HCT116 (cell line): ENCODE results near the gene TTC23. TPM values are rescaled to one million over a fixed set of nuclear protein-coding genes. Genes with fewer than 3 reads are reported as not detected.
A peak's percentile ranks its signal among the peaks of the same experiment; 100 is the strongest.

Source experiments
- ATAC-seq: fragments of 200-7000 bp; cut with Tn5 transposase; 2 replicates; pipeline ENCODE4 v1.9.1; 2020; ENCODE audit warnings: mild to moderate bottlenecking, moderate library complexity
- BruUV-seq: library from RNA; stranded (reverse); fragments of 400-500 nt; replicated peaks from 2 replicates; lab custom pipeline; 2021; lab: Mats Ljungman, UMichigan
- CTCF ChIA-PET: fragments of 300-600 bp; sonication (Branson Sonifier 250); formaldehyde crosslinking; loops from one replicate; lab custom pipeline; 2021; ENCODE audit warnings: antibody characterized with exemption; lab: Charles Lee
- POLR2A ChIA-PET: fragments of 300-600, 350-600 bp; sonication (Branson Sonifier 250); formaldehyde crosslinking; loops from one replicate; lab custom pipeline; 2021; ENCODE audit warnings: antibody characterized with exemption; lab: Charles Lee
- RAD21 ChIA-PET, 2 experiments: fragments of 300-600 bp; sonication (Branson Sonifier 250); formaldehyde crosslinking; loops; one replicate each; lab custom pipeline; 2023; ENCODE audit warnings: low total read pairs in 2 of 2; ENCODE audit not compliant: uncharacterized antibody in 2 of 2, unreplicated experiment in 2 of 2, low non-redundant PET in 1 of 2; lab: Charles Lee
- DNase-seq: peaks from one replicate; pipeline ENCODE4 v3.0.0-alpha.2; 2010; ENCODE audit warnings: low read depth, low spot score
- H2AFZ ChIP-seq: fragments of 200-600 bp; shearing (Covaris generic), sonication (generic); 2 replicates; pipeline ENCODE4 v1.6.1; 2017; ENCODE audit warnings: low read depth, mixed run types, mixed read lengths, antibody characterized with exemption, low read length; ENCODE audit not compliant: poor library complexity, severe bottlenecking
- H3K27ac ChIP-seq: 2 replicates; pipeline ENCODE4 v1.5.1; 2012; ENCODE audit warnings: low read depth, low read length
- H3K27me3 ChIP-seq: fragments of 200-600 bp; sonication (generic); 2 replicates; pipeline ENCODE4 v1.6.1; 2016; ENCODE audit warnings: mixed run types, low read length, mixed read lengths; ENCODE audit not compliant: insufficient read depth
- H3K36me3 ChIP-seq, 2 experiments: fragments of 200-500 bp in 1 of 2; fragments of 200-600 bp in 1 of 2; sonication (Bioruptor generic) in 1 of 2; sonication (generic) in 1 of 2; 2 replicates each; pipeline versions ENCODE4 v1.5.1 to v1.6.1; 2014 to 2016; ENCODE audit warnings: low read length in 2 of 2, inconsistent platforms in 1 of 2, mixed read lengths in 1 of 2, mixed run types in 1 of 2; ENCODE audit not compliant: insufficient read depth in 2 of 2, control insufficient read depth in 1 of 2
- H3K4me1 ChIP-seq, 2 experiments: fragments of 200-600 bp in 1 of 2; sonication (generic) in 1 of 2; 2 replicates each; pipeline versions ENCODE4 v1.5.1 to v1.6.1; 2012 to 2017; ENCODE audit warnings: low read length in 2 of 2, inconsistent platforms in 1 of 2, mild to moderate bottlenecking in 1 of 2, mixed read lengths in 1 of 2, mixed run types in 1 of 2, moderate library complexity in 1 of 2; ENCODE audit not compliant: insufficient read depth in 2 of 2, control insufficient read depth in 1 of 2
- H3K4me2 ChIP-seq: fragments of 200-600 bp; sonication (generic); 2 replicates; pipeline ENCODE4 v1.6.1; 2017; ENCODE audit warnings: mixed run types, low read length, mixed read lengths
- H3K4me3 ChIP-seq, 2 experiments: fragments of 200-600 bp in 1 of 2; sonication (generic) in 1 of 2; replicated peaks in 1 of 2; 2 replicates each; pipeline ENCODE4 v1.5.1; 2011 to 2016; ENCODE audit warnings: low read length in 2 of 2, control low read depth in 1 of 2, low read depth in 1 of 2, mild to moderate bottlenecking in 1 of 2, mixed read lengths in 1 of 2, mixed run types in 1 of 2
- H3K79me2 ChIP-seq: fragments of 200-600 bp; sonication (generic); 2 replicates; pipeline ENCODE4 v1.6.1; 2017; ENCODE audit warnings: mild to moderate bottlenecking, mixed run types, low read length, moderate library complexity, mixed read lengths; ENCODE audit not compliant: insufficient read depth
- H3K9ac ChIP-seq: fragments of 200-600 bp; sonication (generic); 2 replicates; pipeline ENCODE4 v1.6.1; 2016; ENCODE audit warnings: low read length, mixed read lengths
- H3K9me2 ChIP-seq: fragments of 200-600 bp; sonication (generic), shearing (Covaris generic); 2 replicates; pipeline ENCODE4 v1.6.1; 2017; ENCODE audit warnings: mixed run types, mild to moderate bottlenecking, moderate library complexity; ENCODE audit not compliant: insufficient read depth
- H3K9me3 ChIP-seq, 2 experiments: fragments of 200-500 bp in 1 of 2; fragments of 200-600 bp in 1 of 2; sonication (Bioruptor generic) in 1 of 2; sonication (generic) in 1 of 2; 2 replicates each; pipeline ENCODE4 v1.6.1; 2014 to 2017; ENCODE audit warnings: low read length in 2 of 2, mixed read lengths in 2 of 2, inconsistent platforms in 1 of 2, low read depth in 1 of 2, mild to moderate bottlenecking in 1 of 2, mixed run types in 1 of 2, moderate library complexity in 1 of 2; ENCODE audit not compliant: control insufficient read depth in 1 of 2, insufficient read depth in 1 of 2
- H4K20me1 ChIP-seq: fragments of 200-600 bp; sonication (generic), shearing (Covaris generic); 2 replicates; pipeline ENCODE4 v1.6.1; 2017; ENCODE audit warnings: mixed run types, mild to moderate bottlenecking, moderate library complexity; ENCODE audit not compliant: insufficient read depth
- CEBPB ChIP-seq: IDR thresholded peaks from 2 replicates; pipeline ENCODE4 v1.6.1; 2012; ENCODE audit warnings: low read depth
- CTCF ChIP-seq, 3 experiments: fragments of 200-600 bp in 1 of 3; sonication (generic) in 1 of 3; IDR thresholded peaks in 2 of 3; conservative IDR thresholded peaks in 1 of 3; 2 replicates each; pipeline ENCODE4 v1.5.1; 2012 to 2017; ENCODE audit warnings: low read depth in 2 of 3, low read length in 2 of 3, antibody characterized with exemption in 1 of 3, borderline replicate concordance in 1 of 3, control low read depth in 1 of 3, mild to moderate bottlenecking in 1 of 3, mixed read lengths in 1 of 3, mixed run types in 1 of 3, moderate library complexity in 1 of 3; ENCODE audit not compliant: insufficient read depth in 1 of 3
- ELF1 ChIP-seq: IDR thresholded peaks from 2 replicates; pipeline ENCODE4 v1.6.1; 2012; ENCODE audit warnings: low read depth, borderline replicate concordance
- EZH2 ChIP-seq: fragments of 200-600 bp; sonication (generic); IDR thresholded peaks from 2 replicates; pipeline ENCODE4 v1.6.1; 2017; ENCODE audit warnings: antibody characterized with exemption, mixed run types
- EZH2phosphoT487 ChIP-seq: fragments of 200-600 bp; IDR thresholded peaks from 2 replicates; pipeline ENCODE4 v1.6.1; 2018; ENCODE audit warnings: antibody characterized with exemption, borderline replicate concordance
- FOSL1 ChIP-seq: IDR thresholded peaks from 2 replicates; pipeline ENCODE4 v1.6.1; 2012; ENCODE audit warnings: low read depth
- MAX ChIP-seq: IDR thresholded peaks from 2 replicates; pipeline ENCODE4 v1.6.1; 2012
- POLR2AphosphoS5 ChIP-seq: IDR thresholded peaks from 2 replicates; pipeline ENCODE4 v1.6.1; 2011; ENCODE audit warnings: mild to moderate bottlenecking, low read depth, low read length, moderate library complexity
- SIN3A ChIP-seq: IDR thresholded peaks from 2 replicates; pipeline ENCODE4 v1.6.1; 2012; ENCODE audit warnings: low read depth
- SRF ChIP-seq: IDR thresholded peaks from 2 replicates; pipeline ENCODE4 v1.6.1; 2012; ENCODE audit warnings: low read depth
- TCF7L2 ChIP-seq: IDR thresholded peaks from 2 replicates; pipeline ENCODE4 v1.7.0; 2011; ENCODE audit warnings: borderline replicate concordance, inconsistent platforms; ENCODE audit not compliant: insufficient read depth, insufficient read length; ENCODE audit errors: extremely low read depth
- ZFX ChIP-seq: fragments of 450-650 bp; IDR thresholded peaks from 2 replicates; pipeline ENCODE4 v1.6.1; 2017
- ZNF274 ChIP-seq: fragments of 200-500 bp; sonication (Bioruptor generic); IDR thresholded peaks from 2 replicates; pipeline ENCODE4 v1.6.1; 2014; ENCODE audit warnings: mild to moderate bottlenecking, low read depth, low read length, inconsistent platforms
- intact Hi-C: fragments of 100-400 bp; cut with micrococcal nuclease; formaldehyde crosslinking; loops from 2 replicates; pipeline ENCODE4 v1.10.0; 2022
- total RNA-seq: library from RNA; stranded (reverse); gene quantifications from one replicate; pipeline ENCODE4 v1.2.1, GENCODE V29; 2021; ENCODE audit not compliant: unreplicated experiment
- TF ChIP-seq, protein P1 (sequence below): IDR thresholded peaks from 2 replicates; pipeline ENCODE4 v1.6.1; 2012
- TF ChIP-seq, protein P2 (sequence below): IDR thresholded peaks from 2 replicates; pipeline ENCODE4 v1.6.1; 2012; ENCODE audit warnings: low read depth

TTC23 gene
- total RNA-seq, 1 experiment from 2014 or later, result 10.2 TPM

- TF ChIP-seq EZH2phosphoT487 (no peak), EZH2 (no peak), ZNF274 (no peak)
- TF ChIP-seq, all 23 proteins: peak for 0
These were observed 124.7 kb downstream of the TTC23 start (continued) for GRCh38 chr15:99124641-99125040.

- peaks cover 31 to 39% of the 10 kb centered on the region in 2 experiments for H3K4me1 ChIP-seq
- DNase-seq (peak; percentile 86), ATAC-seq (peak; percentile 91)
- peak overlapping the region; percentile 69 for H2AFZ ChIP-seq
- no peaks in the 10 kb centered on the region for H3K36me3 ChIP-seq
- intact Hi-C loops, result loop anchor here (1.0 to 5.0 kb wide), 3 partner anchors 60 to 127 kb away; partner anchors contain the start of gene LRRC28
- H3K9ac ChIP-seq, result peak overlapping the region; percentile 58
- peak overlapping the region; percentile 87 for H3K4me2 ChIP-seq
- peak overlapping the region; percentile 99 for H3K27ac ChIP-seq
- H3K79me2 ChIP-seq, result no peaks in the 10 kb centered on the region
- peak overlapping the region; percentile 27 to 51 for H3K4me3 ChIP-seq
- POLR2A ChIA-PET, result interaction anchor here (1.7 kb wide), 1 partner anchor 23 kb away, joined by 4 read pairs; no protein-coding TSS in a partner anchor
- no peaks in the 10 kb centered on the region for H4K20me1 ChIP-seq
- RAD21 ChIA-PET, result no interaction called here
- BruUV-seq, result no TSS peak
- no peaks in the 10 kb centered on the region for H3K9me2 ChIP-seq
- CTCF ChIA-PET, result interaction anchor here (0.8 to 1.5 kb wide), 4 partner anchors 16 to 26 kb away, joined by 3 to 6 read pairs (median 4); partner anchors contain the start of gene SYNM
- no peaks in the 10 kb centered on the region for H3K9me3 ChIP-seq
- H3K27me3 ChIP-seq, result no peaks in the 10 kb centered on the region
- TF ChIP-seq TCF7L2 (peak; percentile 65), FOSL1 (peak; percentile 94), CEBPB (0 out of 2 replicates have a peak, but pooled peaks have one; percentile 43), ZFX (no peak), SIN3A (peak; percentile 35; the same call in 1 of the 2 replicates), POLR2AphosphoS5 (peak; percentile 39; the same call in 1 of the 2 replicates), CTCF (IDR thresholded peaks at IDR 0.05 in 2 of 3, conservative IDR thresholded peaks at IDR 0.05 in 1 of 3; ENCODE audit: borderline replicate concordance in 1 of 3, insufficient read depth in 1 of 3, low read depth in 2 of 3, low read length in 2 of 3) (no peak), SRF (no peak), ELF1 (no peak), MAX (peak; percentile 62; the same call in 1 of the 2 replicates)
- TF ChIP-seq, protein P1, sequence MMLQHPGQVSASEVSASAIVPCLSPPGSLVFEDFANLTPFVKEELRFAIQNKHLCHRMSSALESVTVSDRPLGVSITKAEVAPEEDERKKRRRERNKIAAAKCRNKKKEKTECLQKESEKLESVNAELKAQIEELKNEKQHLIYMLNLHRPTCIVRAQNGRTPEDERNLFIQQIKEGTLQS, result no peak
- TF ChIP-seq, protein P2, sequence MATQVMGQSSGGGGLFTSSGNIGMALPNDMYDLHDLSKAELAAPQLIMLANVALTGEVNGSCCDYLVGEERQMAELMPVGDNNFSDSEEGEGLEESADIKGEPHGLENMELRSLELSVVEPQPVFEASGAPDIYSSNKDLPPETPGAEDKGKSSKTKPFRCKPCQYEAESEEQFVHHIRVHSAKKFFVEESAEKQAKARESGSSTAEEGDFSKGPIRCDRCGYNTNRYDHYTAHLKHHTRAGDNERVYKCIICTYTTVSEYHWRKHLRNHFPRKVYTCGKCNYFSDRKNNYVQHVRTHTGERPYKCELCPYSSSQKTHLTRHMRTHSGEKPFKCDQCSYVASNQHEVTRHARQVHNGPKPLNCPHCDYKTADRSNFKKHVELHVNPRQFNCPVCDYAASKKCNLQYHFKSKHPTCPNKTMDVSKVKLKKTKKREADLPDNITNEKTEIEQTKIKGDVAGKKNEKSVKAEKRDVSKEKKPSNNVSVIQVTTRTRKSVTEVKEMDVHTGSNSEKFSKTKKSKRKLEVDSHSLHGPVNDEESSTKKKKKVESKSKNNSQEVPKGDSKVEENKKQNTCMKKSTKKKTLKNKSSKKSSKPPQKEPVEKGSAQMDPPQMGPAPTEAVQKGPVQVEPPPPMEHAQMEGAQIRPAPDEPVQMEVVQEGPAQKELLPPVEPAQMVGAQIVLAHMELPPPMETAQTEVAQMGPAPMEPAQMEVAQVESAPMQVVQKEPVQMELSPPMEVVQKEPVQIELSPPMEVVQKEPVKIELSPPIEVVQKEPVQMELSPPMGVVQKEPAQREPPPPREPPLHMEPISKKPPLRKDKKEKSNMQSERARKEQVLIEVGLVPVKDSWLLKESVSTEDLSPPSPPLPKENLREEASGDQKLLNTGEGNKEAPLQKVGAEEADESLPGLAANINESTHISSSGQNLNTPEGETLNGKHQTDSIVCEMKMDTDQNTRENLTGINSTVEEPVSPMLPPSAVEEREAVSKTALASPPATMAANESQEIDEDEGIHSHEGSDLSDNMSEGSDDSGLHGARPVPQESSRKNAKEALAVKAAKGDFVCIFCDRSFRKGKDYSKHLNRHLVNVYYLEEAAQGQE, result no peak
These were observed 125.5 kb downstream of the TTC23 start for GRCh38 chr15:99123713-99124451.
